Kidney glomerular epithelial cell (primary cell): Measurements from ENCODE around the gene PTPN2.
"Not testable (repeated sequence)": the region's sequence is repeated elsewhere in the genome, so short reads cannot be mapped to it uniquely, and the experiment has no call there.

ENCODE experiments used
- DNase-seq: peaks from one replicate; lab custom pipeline; 2025; lab: John Stamatoyannopoulos, UW

The PTPN2 gene

GRCh38 chr18:12825230-12825629 is 58.8 kb downstream of the PTPN2 start:
- DNase-seq: no peak

GRCh38 chr18:12823892-12824291 is 60.1 kb downstream of the PTPN2 start:
- no peak for DNase-seq

GRCh38 chr18:12821408-12821807 is 62.6 kb downstream of the PTPN2 start:
- DNase-seq: no peak

- DNase-seq: no peak
Measured at GRCh38 chr18:12820506-12820905, 63.5 kb downstream of the PTPN2 start.

GRCh38 chr18:12819841-12820240 is 64.2 kb downstream of the PTPN2 start:
- no peak for DNase-seq

GRCh38 chr18:12819322-12819721 is 64.7 kb downstream of the PTPN2 start:
- no peak for DNase-seq

GRCh38 chr18:12818243-12818642 is 65.8 kb downstream of the PTPN2 start:
- DNase-seq: no peak

- DNase-seq: no peak
Measured at GRCh38 chr18:12816451-12816850, 67.6 kb downstream of the PTPN2 start.

- DNase-seq: peak; percentile 34
Measured at GRCh38 chr18:12811191-12811950, 72.7 kb downstream of the PTPN2 start.

GRCh38 chr18:12803069-12803936 is 80.7 kb downstream of the PTPN2 start:
- no peak for DNase-seq

GRCh38 chr18:12802538-12802937 is 81.5 kb downstream of the PTPN2 start:
- DNase-seq: no peak

- no peak for DNase-seq
Measured at GRCh38 chr18:12796448-12796847, 87.6 kb downstream of the PTPN2 start.

GRCh38 chr18:12791610-12792009 is 92.4 kb downstream of the PTPN2 start:
- no peak for DNase-seq

- DNase-seq: no peak
Measured at GRCh38 chr18:12786669-12787068, 97.4 kb downstream of the PTPN2 start.

- DNase-seq: no peak
Measured at GRCh38 chr18:12783524-12783923, 100.5 kb downstream of the PTPN2 start.

GRCh38 chr18:12782521-12782920 is 101.5 kb downstream of the PTPN2 start:
- DNase-seq: no peak

- DNase-seq: no peak
Measured at GRCh38 chr18:12779456-12779855, 104.6 kb downstream of the PTPN2 start.

- no peak for DNase-seq
Measured at GRCh38 chr18:12779043-12779442, 105.0 kb downstream of the PTPN2 start.

- DNase-seq: no peak
Measured at GRCh38 chr18:12777500-12777944, 106.5 kb downstream of the PTPN2 start.

- DNase-seq: no peak
Measured at GRCh38 chr18:12776821-12777471, 107.1 kb downstream of the PTPN2 start.

GRCh38 chr18:12776415-12776814 is 107.6 kb downstream of the PTPN2 start:
- DNase-seq: not testable (repeated sequence)

GRCh38 chr18:12774982-12775381 is 109.1 kb downstream of the PTPN2 start:
- no peak for DNase-seq

- no peak for DNase-seq
Measured at GRCh38 chr18:12773369-12773768, 110.7 kb downstream of the PTPN2 start.
